ENCODE data around the gene CSH1. TPM values are rescaled to one million over a fixed set of nuclear protein-coding genes. Genes with fewer than 3 reads are reported as not detected.
"Not testable (repeated sequence)": the region's sequence is repeated elsewhere in the genome, so short reads cannot be mapped to it uniquely, and the experiment has no call there.

Gene CSH1
- total and polyA plus RNA-seq, 4 donors: not detected

GRCh38 chr17:63926164-63926563 is 29.8 kb upstream of the CSH1 start:
- no peak overlapping the region for H3K4me3 ChIP-seq
- no peak for ATAC-seq (ENCODE audit: insufficient read depth, low FRiP score)
- 93 to 96% methylated on average over 2 of the region's 2 CpGs for WGBS, 2 donors

GRCh38 chr17:63925615-63926014 is 29.2 kb upstream of the CSH1 start:
- ATAC-seq (ENCODE audit: insufficient read depth, low FRiP score): no peak
- WGBS, 2 donors: 73 to 77% methylated on average over 5 of the region's 5 CpGs
- no peak for DNase-seq
- Histone ChIP-seq H3K27ac (ENCODE audit: low read depth in 1 of 2, low read length in 1 of 2) (no peak overlapping the region), H3K4me1 (ENCODE audit: control insufficient read depth in 5 of 5, insufficient read depth in 5 of 5, low read length in 5 of 5) (no peaks in the 10 kb centered on the region), H3K9ac (ENCODE audit: insufficient read depth in 1 of 2, low read length in 2 of 2) (no peak overlapping the region), H3K9me3 (ENCODE audit: control insufficient read depth in 4 of 4, insufficient read depth in 3 of 4, low read length in 3 of 4) (no peaks in the 10 kb centered on the region), H3K4me3 (no peak overlapping the region), H3K36me3 (ENCODE audit: control insufficient read depth in 4 of 4, insufficient read depth in 4 of 4, low read length in 4 of 4) (no peaks in the 10 kb centered on the region), H3K27me3 (ENCODE audit: control insufficient read depth in 3 of 3, insufficient read depth in 3 of 3, low read length in 2 of 3) (no peaks in the 10 kb centered on the region)
- no peak for TF ChIP-seq CTCF (IDR thresholded peaks at IDR 0.05; ENCODE audit: control extremely low read depth, extremely low read depth)

More at GRCh38 chr17:63926164-63926563, 29.8 kb upstream of the CSH1 start:
- no peak for TF ChIP-seq CTCF (IDR thresholded peaks at IDR 0.05; ENCODE audit: control extremely low read depth, extremely low read depth)
- H3K9ac ChIP-seq (ENCODE audit: insufficient read depth in 1 of 2, low read length in 2 of 2): no peak overlapping the region
- no peaks in the 10 kb centered on the region for H3K27me3 ChIP-seq (ENCODE audit: control insufficient read depth in 3 of 3, insufficient read depth in 3 of 3, low read length in 2 of 3)
- H3K9me3 ChIP-seq (ENCODE audit: control insufficient read depth in 4 of 4, insufficient read depth in 3 of 4, low read length in 3 of 4): no peaks in the 10 kb centered on the region
- no peak for DNase-seq
- H3K27ac ChIP-seq (ENCODE audit: low read depth in 1 of 2, low read length in 1 of 2): no peak overlapping the region
- peaks cover 0 to 5% (median 0%) of the 10 kb centered on the region in 5 donors for H3K4me1 ChIP-seq (ENCODE audit: control insufficient read depth in 5 of 5, insufficient read depth in 5 of 5, low read length in 5 of 5)
- no peaks in the 10 kb centered on the region for H3K36me3 ChIP-seq (ENCODE audit: control insufficient read depth in 4 of 4, insufficient read depth in 4 of 4, low read length in 4 of 4)

GRCh38 chr17:63922402-63922801 is 26.0 kb upstream of the CSH1 start:
- not testable (repeated sequence) for H3K4me3 ChIP-seq; H3K36me3 ChIP-seq (ENCODE audit: control insufficient read depth in 4 of 4, insufficient read depth in 4 of 4, low read length in 4 of 4); H3K9me3 ChIP-seq (ENCODE audit: control insufficient read depth in 4 of 4, insufficient read depth in 3 of 4, low read length in 3 of 4); DNase-seq; H3K27ac ChIP-seq (ENCODE audit: low read depth in 1 of 2, low read length in 1 of 2); H3K4me1 ChIP-seq (ENCODE audit: control insufficient read depth in 5 of 5, insufficient read depth in 5 of 5, low read length in 5 of 5); H3K9ac ChIP-seq (ENCODE audit: insufficient read depth in 1 of 2, low read length in 2 of 2); H3K27me3 ChIP-seq (ENCODE audit: control insufficient read depth in 3 of 3, insufficient read depth in 3 of 3, low read length in 2 of 3); ATAC-seq (ENCODE audit: insufficient read depth, low FRiP score)
- WGBS, 2 donors: 61 to 66% methylated on average over 9 of the region's 9 CpGs

- H3K36me3 ChIP-seq (ENCODE audit: control insufficient read depth in 4 of 4, insufficient read depth in 4 of 4, low read length in 4 of 4); H3K27me3 ChIP-seq (ENCODE audit: control insufficient read depth in 3 of 3, insufficient read depth in 3 of 3, low read length in 2 of 3); H3K4me3 ChIP-seq; H3K9me3 ChIP-seq (ENCODE audit: control insufficient read depth in 4 of 4, insufficient read depth in 3 of 4, low read length in 3 of 4); H3K4me1 ChIP-seq (ENCODE audit: control insufficient read depth in 5 of 5, insufficient read depth in 5 of 5, low read length in 5 of 5); H3K9ac ChIP-seq (ENCODE audit: insufficient read depth in 1 of 2, low read length in 2 of 2); H3K27ac ChIP-seq (ENCODE audit: low read depth in 1 of 2, low read length in 1 of 2); ATAC-seq (ENCODE audit: insufficient read depth, low FRiP score); DNase-seq: not testable (repeated sequence)
- 85 to 91% methylated on average over 5 of the region's 5 CpGs for WGBS, 2 donors
Measured at GRCh38 chr17:63920779-63921178, 24.4 kb upstream of the CSH1 start.

GRCh38 chr17:63920050-63920449 is 23.7 kb upstream of the CSH1 start:
- 85 to 91% methylated on average over 6 of the region's 6 CpGs for WGBS, 2 donors

More at GRCh38 chr17:63920050-63920449, 23.7 kb upstream of the CSH1 start:
- not testable (repeated sequence) for H3K9me3 ChIP-seq (ENCODE audit: control insufficient read depth in 4 of 4, insufficient read depth in 3 of 4, low read length in 3 of 4); H3K36me3 ChIP-seq (ENCODE audit: control insufficient read depth in 4 of 4, insufficient read depth in 4 of 4, low read length in 4 of 4); H3K27ac ChIP-seq (ENCODE audit: low read depth in 1 of 2, low read length in 1 of 2); H3K4me1 ChIP-seq (ENCODE audit: control insufficient read depth in 5 of 5, insufficient read depth in 5 of 5, low read length in 5 of 5); H3K4me3 ChIP-seq; H3K27me3 ChIP-seq (ENCODE audit: control insufficient read depth in 3 of 3, insufficient read depth in 3 of 3, low read length in 2 of 3); ATAC-seq (ENCODE audit: insufficient read depth, low FRiP score); H3K9ac ChIP-seq (ENCODE audit: insufficient read depth in 1 of 2, low read length in 2 of 2); DNase-seq
